GM18520 (cell line): ENCODE results near the gene MYO5B.
A peak's percentile ranks its signal among the peaks of the same experiment; 100 is the strongest.

Experiments used
- ATAC-seq: cut with Tn5 transposase; IDR thresholded peaks from one replicate; pipeline ENCODE4 v1.9.1; 2021; ENCODE audit not compliant: unreplicated experiment

Gene MYO5B

GRCh38 chr18:50154420-50154819, 40.5 kb downstream of the MYO5B start:
- no peak for ATAC-seq

- no peak for ATAC-seq
Measured at GRCh38 chr18:50152900-50153299, 42.0 kb downstream of the MYO5B start.

GRCh38 chr18:50151926-50152325, 43.0 kb downstream of the MYO5B start:
- ATAC-seq: no peak

GRCh38 chr18:50144540-50144939, 50.4 kb downstream of the MYO5B start:
- no peak for ATAC-seq

- no peak for ATAC-seq
Measured at GRCh38 chr18:50143886-50144285, 51.1 kb downstream of the MYO5B start.

- ATAC-seq: no peak
Measured at GRCh38 chr18:50143294-50143693, 51.7 kb downstream of the MYO5B start.

GRCh38 chr18:50142441-50143120, 52.4 kb downstream of the MYO5B start:
- ATAC-seq: no peak

- no peak for ATAC-seq
Measured at GRCh38 chr18:50138181-50139064, 56.5 kb downstream of the MYO5B start.

- no peak for ATAC-seq
Measured at GRCh38 chr18:50135903-50136302, 59.0 kb downstream of the MYO5B start.

- no peak for ATAC-seq
Measured at GRCh38 chr18:50133526-50133925, 61.4 kb downstream of the MYO5B start.

- peak; percentile 69 for ATAC-seq
Measured at GRCh38 chr18:50131591-50131990, 63.4 kb downstream of the MYO5B start.

GRCh38 chr18:50128506-50129271, 66.3 kb downstream of the MYO5B start:
- ATAC-seq: no peak

- no peak for ATAC-seq
Measured at GRCh38 chr18:50127516-50128210, 67.3 kb downstream of the MYO5B start.

GRCh38 chr18:50126471-50126870, 68.5 kb downstream of the MYO5B start:
- no peak for ATAC-seq

GRCh38 chr18:50125456-50125855, 69.5 kb downstream of the MYO5B start:
- ATAC-seq: no peak

- ATAC-seq: no peak
Measured at GRCh38 chr18:50119296-50119695, 75.7 kb downstream of the MYO5B start.

GRCh38 chr18:50117863-50118262, 77.1 kb downstream of the MYO5B start:
- ATAC-seq: no peak

GRCh38 chr18:50115095-50115494, 79.9 kb downstream of the MYO5B start:
- ATAC-seq: no peak

- no peak for ATAC-seq
Measured at GRCh38 chr18:50114448-50114847, 80.5 kb downstream of the MYO5B start.

- ATAC-seq: no peak
Measured at GRCh38 chr18:50113726-50114125, 81.2 kb downstream of the MYO5B start.

- no peak for ATAC-seq
Measured at GRCh38 chr18:50111398-50111797, 83.5 kb downstream of the MYO5B start.
